ENCODE data around the gene LGI4. TPM values are rescaled to one million over a fixed set of nuclear protein-coding genes. Genes with fewer than 3 reads are reported as not detected.

Gene LGI4
- total RNA-seq, 4 donors from 2014 or later = 32.0 to 58.6 (median 49.2) TPM

- intact Hi-C loops (cut with DNase I) = no loop called here
- TF ChIP-seq, protein P1, sequence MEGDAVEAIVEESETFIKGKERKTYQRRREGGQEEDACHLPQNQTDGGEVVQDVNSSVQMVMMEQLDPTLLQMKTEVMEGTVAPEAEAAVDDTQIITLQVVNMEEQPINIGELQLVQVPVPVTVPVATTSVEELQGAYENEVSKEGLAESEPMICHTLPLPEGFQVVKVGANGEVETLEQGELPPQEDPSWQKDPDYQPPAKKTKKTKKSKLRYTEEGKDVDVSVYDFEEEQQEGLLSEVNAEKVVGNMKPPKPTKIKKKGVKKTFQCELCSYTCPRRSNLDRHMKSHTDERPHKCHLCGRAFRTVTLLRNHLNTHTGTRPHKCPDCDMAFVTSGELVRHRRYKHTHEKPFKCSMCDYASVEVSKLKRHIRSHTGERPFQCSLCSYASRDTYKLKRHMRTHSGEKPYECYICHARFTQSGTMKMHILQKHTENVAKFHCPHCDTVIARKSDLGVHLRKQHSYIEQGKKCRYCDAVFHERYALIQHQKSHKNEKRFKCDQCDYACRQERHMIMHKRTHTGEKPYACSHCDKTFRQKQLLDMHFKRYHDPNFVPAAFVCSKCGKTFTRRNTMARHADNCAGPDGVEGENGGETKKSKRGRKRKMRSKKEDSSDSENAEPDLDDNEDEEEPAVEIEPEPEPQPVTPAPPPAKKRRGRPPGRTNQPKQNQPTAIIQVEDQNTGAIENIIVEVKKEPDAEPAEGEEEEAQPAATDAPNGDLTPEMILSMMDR (IDR thresholded peaks at IDR 0.05) = no peak
- TF ChIP-seq POLR2A (IDR thresholded peaks at IDR 0.05; ENCODE audit: low read depth) (no peak), EP300 (IDR thresholded peaks at IDR 0.05) (no peak), POLR2AphosphoS5 (IDR thresholded peaks at IDR 0.05) (no peak)
- no peaks in the 10 kb centered on the region for H3K9me3 ChIP-seq
- H3K36me3 ChIP-seq = no peaks in the 10 kb centered on the region
- H3K4me3 ChIP-seq = no peak overlapping the region
- H3K27me3 ChIP-seq = peaks cover 0 to 30% (median 6%) of the 10 kb centered on the region in 4 donors
- peaks cover 3 to 10% (median 10%) of the 10 kb centered on the region in 4 donors for H3K4me1 ChIP-seq
- WGBS = 72% methylated on average over 6 of the region's 6 CpGs
- H3K27ac ChIP-seq (replicated peaks in 1 of 4) = no peak overlapping the region
- DNase-seq (ENCODE audit: extremely low spot score) = no peak
Measured at GRCh38 chr19:35085947-35086346, 48.9 kb downstream of the LGI4 start.

DNA sequence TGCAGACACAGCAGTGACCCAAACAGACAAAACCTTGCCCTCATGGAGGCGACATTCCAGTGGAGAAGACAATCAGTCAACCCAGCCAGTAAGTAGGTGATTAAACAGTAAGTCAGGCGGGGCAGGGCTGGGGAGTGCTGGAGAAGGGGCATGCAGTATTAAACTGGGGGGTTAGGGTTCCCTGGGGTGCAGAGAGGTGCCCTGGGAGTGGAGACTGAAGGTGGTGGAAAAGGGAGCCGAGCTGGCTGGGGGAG, 50.4 kb downstream of the LGI4 start:
- Histone ChIP-seq H3K4me3 (no peak overlapping the region), H3K27me3 (peaks cover 0 to 16% (median 0%) of the 10 kb centered on the region in 4 donors), H3K27ac (replicated peaks in 1 of 4) (no peak overlapping the region), H3K36me3 (no peaks in the 10 kb centered on the region), H3K9me3 (no peaks in the 10 kb centered on the region), H3K4me1 (no peaks in the 10 kb centered on the region)
- WGBS = 87% methylated on average over 3 of the region's 3 CpGs
- intact Hi-C loops (cut with DNase I) = no loop called here
- no peak for DNase-seq (ENCODE audit: extremely low spot score)
- no peak for TF ChIP-seq EP300 (IDR thresholded peaks at IDR 0.05)
- TF ChIP-seq POLR2AphosphoS5 (IDR thresholded peaks at IDR 0.05) = no peak
- TF ChIP-seq, protein P1 (IDR thresholded peaks at IDR 0.05) = no peak
- TF ChIP-seq POLR2A (IDR thresholded peaks at IDR 0.05; ENCODE audit: low read depth) = no peak

DNA sequence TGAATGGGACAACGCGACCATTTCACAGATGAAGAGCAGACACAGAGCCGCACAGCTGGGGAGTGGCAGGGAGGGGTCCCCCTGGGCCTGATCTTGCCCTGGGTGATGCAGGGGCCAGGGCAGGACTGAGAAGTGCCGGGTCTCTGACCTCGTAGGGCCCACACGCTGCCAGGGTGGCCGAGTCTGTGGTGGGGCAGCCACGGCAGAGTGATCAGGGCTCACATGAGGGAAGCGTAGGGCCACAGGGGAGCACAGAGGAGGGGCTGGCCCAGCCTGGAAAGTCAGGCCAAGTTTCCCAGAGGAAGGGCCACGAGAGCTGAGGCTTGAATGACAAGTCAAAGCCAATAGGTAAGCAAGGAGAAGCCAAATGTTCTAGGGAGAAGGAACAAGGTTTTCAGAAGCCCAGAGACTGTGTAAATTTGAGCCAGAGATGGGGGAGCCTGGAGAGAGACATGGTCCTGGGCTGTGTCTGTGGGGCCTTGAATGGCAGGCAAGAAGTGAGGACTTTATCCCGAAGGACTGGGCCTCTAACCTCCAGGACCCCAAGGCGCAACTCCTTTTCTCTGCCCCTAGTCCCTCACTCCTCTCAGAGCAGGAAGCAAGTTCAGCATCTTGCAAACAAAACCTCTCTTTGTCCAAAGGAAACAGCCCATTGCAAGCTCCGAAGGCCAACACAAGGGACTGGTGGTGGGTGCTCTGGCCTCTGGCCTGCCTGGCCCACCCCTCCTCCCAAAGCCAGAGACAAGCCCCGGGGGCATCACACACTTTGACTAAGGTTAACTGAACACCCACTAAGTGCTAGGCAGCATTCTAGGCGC, 51.0 kb downstream of the LGI4 start:
- H3K27me3 ChIP-seq = peaks cover 0 to 12% (median 0%) of the 10 kb centered on the region in 4 donors
- no peak overlapping the region for H3K4me3 ChIP-seq
- WGBS = 83% methylated on average over 15 of the region's 15 CpGs
- no peaks in the 10 kb centered on the region for H3K9me3 ChIP-seq
- H3K27ac ChIP-seq (replicated peaks in 1 of 4) = no peak overlapping the region
- H3K4me1 ChIP-seq = no peaks in the 10 kb centered on the region
- no peak for TF ChIP-seq EP300 (IDR thresholded peaks at IDR 0.05)
- TF ChIP-seq, protein P1 (IDR thresholded peaks at IDR 0.05) = no peak
- TF ChIP-seq POLR2A (IDR thresholded peaks at IDR 0.05; ENCODE audit: low read depth) = no peak
- TF ChIP-seq POLR2AphosphoS5 (IDR thresholded peaks at IDR 0.05) = no peak
- intact Hi-C loops (cut with DNase I) = no loop called here
- H3K36me3 ChIP-seq = no peaks in the 10 kb centered on the region
- no peak for DNase-seq (ENCODE audit: extremely low spot score)

DNA sequence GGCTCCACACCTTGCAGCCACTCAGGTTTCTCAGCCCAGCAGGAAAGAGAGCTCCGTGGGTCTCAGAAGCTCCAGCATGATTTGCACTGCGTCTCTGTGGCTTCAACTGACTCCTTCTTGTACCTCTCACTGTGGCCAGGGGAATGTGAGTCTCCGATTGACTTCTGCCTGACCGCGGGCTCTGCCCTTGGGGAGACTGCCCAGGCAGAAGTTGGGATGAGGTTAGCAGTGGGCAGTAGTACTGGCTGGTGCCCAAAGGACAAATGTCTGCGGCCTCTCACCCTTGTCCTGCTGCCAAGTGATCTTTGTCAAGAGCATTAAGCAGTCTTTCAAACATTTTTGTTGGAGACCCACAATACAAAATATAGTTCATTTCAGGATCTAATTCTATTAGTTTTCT, 53.7 kb downstream of the LGI4 start:
- no peaks in the 10 kb centered on the region for H3K9me3 ChIP-seq
- H3K27ac ChIP-seq (replicated peaks in 1 of 4) = no peak overlapping the region
- WGBS = 94% methylated on average over 4 of the region's 6 CpGs
- no peaks in the 10 kb centered on the region for H3K4me1 ChIP-seq
- no peaks in the 10 kb centered on the region for H3K36me3 ChIP-seq
- intact Hi-C loops (cut with DNase I) = no loop called here
- no peak for TF ChIP-seq POLR2A (IDR thresholded peaks at IDR 0.05; ENCODE audit: low read depth)
- TF ChIP-seq POLR2AphosphoS5 (IDR thresholded peaks at IDR 0.05) = no peak
- TF ChIP-seq, protein P1 (IDR thresholded peaks at IDR 0.05) = no peak
- no peak for TF ChIP-seq EP300 (IDR thresholded peaks at IDR 0.05)
- H3K27me3 ChIP-seq = no peaks in the 10 kb centered on the region
- H3K4me3 ChIP-seq = no peak overlapping the region
- DNase-seq (ENCODE audit: extremely low spot score) = no peak

Data from esophagus muscularis mucosa (tissue), 4 donors.